Activated T-cell treated with anti-CD3 and anti-CD28 coated beads, Interleukin-2, amount 50 U/mL, for 24 hours (primary cell): ENCODE data around the gene SEMA3D.

Source experiments
- DNase-seq: peaks from one replicate; pipeline ENCODE4 v3.0.0-alpha.2; 2020
- H3K27ac Mint-ChIP-seq: 2 replicates; pipeline ENCODE4 v1.8.0; 2020; ENCODE audit warnings: mild to moderate bottlenecking, mixed read lengths
- H3K27me3 Mint-ChIP-seq: 2 replicates; pipeline ENCODE4 v1.8.0; 2020; ENCODE audit warnings: mixed read lengths
- H3K36me3 Mint-ChIP-seq: 2 replicates; pipeline ENCODE4 v1.8.0; 2020; ENCODE audit warnings: low read depth, mixed read lengths
- H3K4me1 Mint-ChIP-seq: 2 replicates; pipeline ENCODE4 v1.8.0; 2020; ENCODE audit warnings: low read depth, mixed read lengths
- H3K4me3 Mint-ChIP-seq: 2 replicates; pipeline ENCODE4 v1.8.0; 2020; ENCODE audit warnings: mild to moderate bottlenecking, moderate library complexity, mixed read lengths
- H3K9me3 Mint-ChIP-seq: 2 replicates; pipeline ENCODE4 v1.8.0; 2020; ENCODE audit warnings: mixed read lengths

The SEMA3D gene

GRCh38 chr7:85204496-85204895 is 17.6 kb upstream of the SEMA3D start:
- no peak overlapping the region for H3K27ac Mint-ChIP-seq
- H3K9me3 Mint-ChIP-seq: peaks cover 2% of the 10 kb centered on the region
- H3K4me3 Mint-ChIP-seq: no peak overlapping the region
- no peaks in the 10 kb centered on the region for H3K36me3 Mint-ChIP-seq
- no peak for DNase-seq
- H3K27me3 Mint-ChIP-seq: no peaks in the 10 kb centered on the region
- H3K4me1 Mint-ChIP-seq: no peaks in the 10 kb centered on the region

GRCh38 chr7:85204061-85204460 is 17.2 kb upstream of the SEMA3D start:
- H3K27me3 Mint-ChIP-seq: no peaks in the 10 kb centered on the region
- H3K27ac Mint-ChIP-seq: no peak overlapping the region
- H3K4me1 Mint-ChIP-seq: no peaks in the 10 kb centered on the region
- peaks cover 2% of the 10 kb centered on the region for H3K9me3 Mint-ChIP-seq
- no peak overlapping the region for H3K4me3 Mint-ChIP-seq
- H3K36me3 Mint-ChIP-seq: no peaks in the 10 kb centered on the region
- DNase-seq: no peak

DNA sequence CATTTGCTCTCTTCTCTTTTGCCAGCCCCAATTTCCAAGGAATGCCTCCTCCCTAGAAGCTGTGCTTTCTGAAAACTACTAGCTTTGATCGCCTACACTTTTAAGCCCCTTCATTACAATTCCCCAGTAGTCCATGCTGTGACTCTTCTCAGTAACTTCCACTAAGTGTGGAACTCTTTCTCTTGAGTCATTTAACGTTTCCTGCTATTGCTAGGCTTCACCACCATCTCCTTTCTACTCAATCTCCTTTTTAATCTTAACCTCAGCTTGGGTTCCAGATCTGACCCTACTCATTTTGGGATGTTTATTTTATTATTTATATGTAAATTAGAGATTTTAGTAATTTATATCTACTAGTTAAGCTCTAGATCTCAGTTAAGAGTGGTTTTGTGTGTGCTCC is 14.4 kb upstream of the SEMA3D start:
- DNase-seq: no peak
- Mint-ChIP-seq H3K36me3 (no peaks in the 10 kb centered on the region), H3K4me1 (no peaks in the 10 kb centered on the region), H3K4me3 (no peak overlapping the region), H3K27me3 (no peaks in the 10 kb centered on the region), H3K9me3 (peaks cover 2% of the 10 kb centered on the region), H3K27ac (no peak overlapping the region)

- Mint-ChIP-seq H3K27ac (no peak overlapping the region), H3K27me3 (no peaks in the 10 kb centered on the region), H3K9me3 (no peaks in the 10 kb centered on the region), H3K4me1 (no peaks in the 10 kb centered on the region), H3K36me3 (no peaks in the 10 kb centered on the region), H3K4me3 (no peak overlapping the region)
- DNase-seq: no peak
These were observed 9.8 kb upstream of the SEMA3D start for GRCh38 chr7:85196696-85197095.

- Mint-ChIP-seq H3K9me3 (no peaks in the 10 kb centered on the region), H3K4me3 (no peak overlapping the region), H3K36me3 (no peaks in the 10 kb centered on the region), H3K27me3 (peaks cover 17% of the 10 kb centered on the region), H3K27ac (no peak overlapping the region), H3K4me1 (no peaks in the 10 kb centered on the region)
- DNase-seq: no peak
These were observed 4.5 kb upstream of the SEMA3D start for GRCh38 chr7:85191383-85191782.

- no peak for DNase-seq
- H3K27me3 Mint-ChIP-seq: peaks cover 37% of the 10 kb centered on the region
- no peak overlapping the region for H3K27ac Mint-ChIP-seq
- no peak overlapping the region for H3K4me3 Mint-ChIP-seq
- H3K4me1 Mint-ChIP-seq: peaks cover 4% of the 10 kb centered on the region
- no peaks in the 10 kb centered on the region for H3K9me3 Mint-ChIP-seq
- H3K36me3 Mint-ChIP-seq: no peaks in the 10 kb centered on the region
These were observed 754 bp downstream of the SEMA3D start for GRCh38 chr7:85186083-85186520.

GRCh38 chr7:85185424-85186082 is 1.3 kb downstream of the SEMA3D start:
- Mint-ChIP-seq H3K4me3 (no peak overlapping the region), H3K27me3 (peaks cover 37% of the 10 kb centered on the region), H3K4me1 (peaks cover 4% of the 10 kb centered on the region), H3K36me3 (no peaks in the 10 kb centered on the region), H3K27ac (no peak overlapping the region), H3K9me3 (peaks cover 4% of the 10 kb centered on the region)
- no peak for DNase-seq

- H3K4me3 Mint-ChIP-seq: no peak overlapping the region
- H3K27ac Mint-ChIP-seq: no peak overlapping the region
- peaks cover 37% of the 10 kb centered on the region for H3K27me3 Mint-ChIP-seq
- H3K9me3 Mint-ChIP-seq: peaks cover 8% of the 10 kb centered on the region
- H3K4me1 Mint-ChIP-seq: peaks cover 4% of the 10 kb centered on the region
- H3K36me3 Mint-ChIP-seq: no peaks in the 10 kb centered on the region
- DNase-seq: no peak
These were observed 2.0 kb downstream of the SEMA3D start for GRCh38 chr7:85184599-85185423.

- Mint-ChIP-seq H3K9me3 (peaks cover 11% of the 10 kb centered on the region), H3K27ac (no peak overlapping the region), H3K27me3 (peaks cover 37% of the 10 kb centered on the region), H3K4me1 (peaks cover 4% of the 10 kb centered on the region), H3K36me3 (no peaks in the 10 kb centered on the region), H3K4me3 (no peak overlapping the region)
- no peak for DNase-seq
These were observed 3.6 kb downstream of the SEMA3D start for GRCh38 chr7:85183296-85183695.

- DNase-seq: no peak
- Mint-ChIP-seq H3K4me3 (no peak overlapping the region), H3K36me3 (no peaks in the 10 kb centered on the region)
These were observed 8.1 kb downstream of the SEMA3D start for GRCh38 chr7:85178531-85179298.

GRCh38 chr7:85177316-85177715 is 9.5 kb downstream of the SEMA3D start:
- no peak overlapping the region for H3K4me3 Mint-ChIP-seq
- DNase-seq: no peak
- H3K36me3 Mint-ChIP-seq: no peaks in the 10 kb centered on the region
- H3K9me3 Mint-ChIP-seq: peaks cover 16% of the 10 kb centered on the region
- no peak overlapping the region for H3K27ac Mint-ChIP-seq
- H3K4me1 Mint-ChIP-seq: no peaks in the 10 kb centered on the region
- H3K27me3 Mint-ChIP-seq: no peaks in the 10 kb centered on the region

More at GRCh38 chr7:85178531-85179298, 8.1 kb downstream of the SEMA3D start:
- Mint-ChIP-seq H3K27me3 (no peaks in the 10 kb centered on the region), H3K9me3 (peaks cover 16% of the 10 kb centered on the region), H3K4me1 (no peaks in the 10 kb centered on the region), H3K27ac (no peak overlapping the region)

DNA sequence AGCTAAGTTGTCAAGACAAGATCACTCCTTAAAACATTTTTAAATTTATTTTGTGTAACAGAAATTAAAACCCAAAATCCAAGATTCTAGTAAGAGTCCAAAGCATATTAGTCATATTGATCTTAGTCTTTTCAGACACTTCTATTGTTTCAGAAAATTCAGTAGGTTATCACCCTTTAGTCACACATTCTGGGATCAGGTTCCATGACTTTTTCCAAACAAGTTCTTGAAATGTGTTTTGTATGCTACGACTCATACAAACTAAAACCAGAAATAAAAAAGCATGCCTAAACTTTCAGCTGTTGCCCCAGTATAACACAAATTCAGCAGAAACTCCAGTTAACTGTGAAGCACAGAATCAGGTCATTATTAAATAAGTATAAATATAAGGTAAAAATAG is 10.7 kb downstream of the SEMA3D start:
- H3K27me3 Mint-ChIP-seq: no peaks in the 10 kb centered on the region

DNA sequence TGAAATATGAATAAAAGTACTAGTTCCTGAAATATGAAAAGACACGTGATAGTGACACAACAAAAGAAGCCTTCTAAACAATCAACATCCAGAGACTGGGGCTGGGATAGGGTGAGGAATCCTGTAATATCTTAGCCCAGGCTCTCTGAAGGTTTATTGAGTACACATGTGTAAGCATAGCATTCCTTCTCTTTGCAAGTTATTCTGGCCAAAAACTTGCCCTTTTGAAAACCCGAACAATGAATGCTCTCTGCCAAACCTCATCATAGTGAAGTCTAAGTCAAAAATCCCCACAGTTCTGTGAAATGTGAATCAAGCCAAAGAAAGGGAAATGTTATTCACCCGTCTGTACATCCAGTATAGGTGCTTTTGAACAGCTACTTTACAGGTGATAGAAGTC is 11.6 kb downstream of the SEMA3D start:
- no peaks in the 10 kb centered on the region for H3K27me3 Mint-ChIP-seq
- no peaks in the 10 kb centered on the region for H3K36me3 Mint-ChIP-seq
- H3K4me1 Mint-ChIP-seq: no peaks in the 10 kb centered on the region
- H3K4me3 Mint-ChIP-seq: no peak overlapping the region
- H3K9me3 Mint-ChIP-seq: peaks cover 12% of the 10 kb centered on the region
- H3K27ac Mint-ChIP-seq: no peak overlapping the region
- DNase-seq: no peak

More for the DNA sequence above, 10.7 kb downstream of the SEMA3D start:
- DNase-seq: no peak
- Mint-ChIP-seq H3K27ac (no peak overlapping the region), H3K4me1 (no peaks in the 10 kb centered on the region), H3K9me3 (peaks cover 16% of the 10 kb centered on the region), H3K4me3 (no peak overlapping the region), H3K36me3 (no peaks in the 10 kb centered on the region)

GRCh38 chr7:85172530-85172941 is 14.3 kb downstream of the SEMA3D start:
- Mint-ChIP-seq H3K27ac (no peak overlapping the region), H3K9me3 (no peaks in the 10 kb centered on the region), H3K36me3 (no peaks in the 10 kb centered on the region), H3K27me3 (no peaks in the 10 kb centered on the region), H3K4me3 (no peak overlapping the region), H3K4me1 (no peaks in the 10 kb centered on the region)
- DNase-seq: no peak

DNA sequence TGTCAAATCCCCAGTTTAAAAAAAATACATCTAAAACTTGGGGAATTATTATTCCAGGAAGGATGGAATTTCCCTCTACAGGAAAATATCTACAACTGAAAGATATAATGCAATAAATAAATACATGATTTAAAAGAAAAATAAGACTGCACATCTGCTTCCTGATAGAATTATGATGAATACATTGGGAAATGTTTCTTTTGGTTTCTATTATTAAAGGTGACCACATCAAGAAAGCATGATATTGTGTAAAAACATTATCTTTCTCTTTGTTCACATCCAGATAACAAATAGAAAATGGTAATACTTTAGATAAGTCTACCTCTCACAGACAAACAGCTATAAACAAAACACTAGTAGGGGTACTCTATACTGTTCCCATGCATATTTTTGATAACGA is 19.2 kb downstream of the SEMA3D start:
- Mint-ChIP-seq H3K27ac (no peak overlapping the region), H3K4me3 (no peak overlapping the region), H3K36me3 (no peaks in the 10 kb centered on the region)

More for the DNA sequence above, 19.2 kb downstream of the SEMA3D start:
- no peaks in the 10 kb centered on the region for H3K4me1 Mint-ChIP-seq
- no peaks in the 10 kb centered on the region for H3K27me3 Mint-ChIP-seq
- no peaks in the 10 kb centered on the region for H3K9me3 Mint-ChIP-seq
- DNase-seq: no peak
